Endothelial cell of umbilical vein (primary cell): Measurements from ENCODE around the gene OPA1. TPM values are rescaled to one million over a fixed set of nuclear protein-coding genes. Genes with fewer than 3 reads are reported as not detected.

Experiments used
- BruUV-seq: library from RNA; stranded (reverse); fragments of 400-500 nt; replicated peaks from 2 replicates; lab custom pipeline; 2021; lab: Mats Ljungman, UMichigan
- CTCF ChIA-PET: fragments of 300-600, 350-600 bp; sonication (Branson Sonifier 250); formaldehyde crosslinking; loops from one replicate; lab custom pipeline; 2021; ENCODE audit warnings: antibody characterized with exemption, inconsistent platforms; lab: Charles Lee
- POLR2A ChIA-PET: fragments of 300-600, 350-600 bp; sonication (Branson Sonifier 250); formaldehyde crosslinking; loops from one replicate; lab custom pipeline; 2021; ENCODE audit warnings: antibody characterized with exemption, inconsistent platforms; lab: Charles Lee
- DNase-seq: peaks from one replicate; pipeline ENCODE4 v3.0.0-alpha.2; 2011; ENCODE audit warnings: low read depth, low spot score
- FAIRE-seq: peaks from 2 replicates; lab custom pipeline; 2011; peaks lifted over from hg19 to GRCh38; lab: Jason Lieb, UNC
- H2AFZ ChIP-seq: 2 replicates; pipeline ENCODE4 v1.6.0; 2012; ENCODE audit warnings: low read depth, low read length, control low read depth, inconsistent platforms
- H3K27ac ChIP-seq: 2 replicates; pipeline ENCODE4 v1.5.1; 2011; ENCODE audit warnings: low read depth, mild to moderate bottlenecking, control low read depth, low read length, moderate library complexity; ENCODE audit not compliant: insufficient read depth
- H3K27me3 ChIP-seq, 2 experiments: 2 replicates each; pipeline versions ENCODE4 v1.6.0 to v1.6.1; 2011; ENCODE audit warnings: low read length in 2 of 2, mixed read lengths in 1 of 2; ENCODE audit not compliant: control insufficient read depth in 2 of 2, insufficient read depth in 2 of 2
- H3K36me3 ChIP-seq, 2 experiments: 2 replicates in 1 of 2; 3 replicates in 1 of 2; pipeline ENCODE4 v1.5.1; 2011; ENCODE audit warnings: low read length in 2 of 2, mild to moderate bottlenecking in 1 of 2, moderate library complexity in 1 of 2; ENCODE audit not compliant: control insufficient read depth in 2 of 2, insufficient read depth in 2 of 2; ENCODE audit errors: extremely low read depth in 1 of 2
- H3K4me1 ChIP-seq: 3 replicates; pipeline ENCODE4 v1.5.1; 2011; ENCODE audit warnings: mild to moderate bottlenecking, low read length; ENCODE audit not compliant: control insufficient read depth, insufficient read depth; ENCODE audit errors: extremely low read depth
- H3K4me2 ChIP-seq: 2 replicates; pipeline ENCODE4 v1.6.1; 2011; ENCODE audit warnings: low read length, control low read depth, mixed read lengths; ENCODE audit not compliant: insufficient read depth
- H3K4me3 ChIP-seq, 3 experiments: fragments of 200-600 bp in 1 of 3; sonication (generic), shearing (Covaris generic) in 1 of 3; replicated peaks in 1 of 3; 2 replicates each; pipeline ENCODE4 v1.5.1; 2011 to 2016; ENCODE audit warnings: control low read depth in 3 of 3, low read length in 3 of 3, mild to moderate bottlenecking in 2 of 3, inconsistent platforms in 1 of 3, low read depth in 1 of 3, moderate library complexity in 1 of 3; ENCODE audit not compliant: insufficient read depth in 1 of 3
- H3K79me2 ChIP-seq: 2 replicates; pipeline ENCODE4 v1.6.0; 2012; ENCODE audit warnings: low read length, inconsistent platforms; ENCODE audit not compliant: control insufficient read depth, insufficient read depth
- H3K9ac ChIP-seq: replicated peaks from 2 replicates; pipeline ENCODE3; 2011; ENCODE audit warnings: low read length, control low read depth; ENCODE audit not compliant: insufficient read depth; ENCODE audit errors: extremely low read depth
- H3K9me1 ChIP-seq: replicated peaks from 3 replicates; pipeline ENCODE4 v1.6.0; 2011; ENCODE audit warnings: mild to moderate bottlenecking, low read length; ENCODE audit not compliant: control insufficient read depth, insufficient read depth; ENCODE audit errors: extremely low read depth
- H3K9me3 ChIP-seq: replicated peaks from 2 replicates; pipeline ENCODE4 v1.5.1; 2012; ENCODE audit warnings: low read length, inconsistent platforms; ENCODE audit not compliant: control insufficient read depth, insufficient read depth
- H4K20me1 ChIP-seq: replicated peaks from 2 replicates; pipeline ENCODE3; 2011; ENCODE audit warnings: mild to moderate bottlenecking, low read length; ENCODE audit not compliant: control insufficient read depth, insufficient read depth; ENCODE audit errors: extremely low read depth
- CTCF ChIP-seq, 2 donors: IDR thresholded peaks; 1 replicate in 1 of 2; 2 replicates in 1 of 2; pipeline ENCODE4 v1.5.1; 2011; ENCODE audit warnings: low read length in 2 of 2, mild to moderate bottlenecking in 2 of 2, moderate library complexity in 2 of 2, control low read depth in 1 of 2, inconsistent platforms in 1 of 2, low read depth in 1 of 2; ENCODE audit not compliant: insufficient read depth in 1 of 2; ENCODE audit errors: extremely low read depth in 1 of 2
- EZH2 ChIP-seq: IDR thresholded peaks from 2 replicates; pipeline ENCODE4 v1.6.1; 2012; ENCODE audit warnings: borderline replicate concordance, low read depth, mild to moderate bottlenecking, moderate library complexity, low read length, inconsistent platforms; ENCODE audit not compliant: severe bottlenecking
- FOS ChIP-seq: IDR thresholded peaks from 2 replicates; pipeline ENCODE4 v1.6.1; 2011; ENCODE audit warnings: mild to moderate bottlenecking, low read length, moderate library complexity, borderline replicate concordance; ENCODE audit not compliant: insufficient read depth
- GATA2 ChIP-seq: IDR thresholded peaks from 2 replicates; pipeline ENCODE4 v1.7.0; 2011; ENCODE audit warnings: low read depth, mild to moderate bottlenecking, moderate library complexity, mixed read lengths, low read length; ENCODE audit not compliant: insufficient read length, insufficient read depth
- JUN ChIP-seq: IDR thresholded peaks from 2 replicates; pipeline ENCODE4 v1.6.1; 2011; ENCODE audit warnings: borderline replicate concordance, low read depth; ENCODE audit not compliant: insufficient read length, insufficient read depth
- MAX ChIP-seq: IDR thresholded peaks from 2 replicates; pipeline ENCODE4 v1.6.1; 2011; ENCODE audit not compliant: insufficient read depth, insufficient read length
- MYC ChIP-seq: IDR thresholded peaks from one replicate; pipeline ENCODE4 v1.6.1; 2011; ENCODE audit warnings: mild to moderate bottlenecking, low read depth, low read length
- POLR2A ChIP-seq: IDR thresholded peaks from 2 replicates; pipeline ENCODE4 v1.6.1; 2012; ENCODE audit warnings: low read depth, mild to moderate bottlenecking, control low read depth, low read length
- POLR2AphosphoS5 ChIP-seq: IDR thresholded peaks from 2 replicates; pipeline ENCODE4 v1.6.1; 2012; ENCODE audit warnings: low read depth, mild to moderate bottlenecking, control low read depth, low read length, moderate library complexity; ENCODE audit not compliant: insufficient read depth
- dilution Hi-C: fragments of 300-500 bp; cut with MboI; formaldehyde crosslinking; loops from one replicate; pipeline ENCODE4 v1.15.0; 2019; ENCODE audit warnings: low sequenced_read_pairs; ENCODE audit not compliant: extremely low pct_ligation_motif_present
- intact Hi-C: fragments of 100-400 bp; cut with micrococcal nuclease; formaldehyde crosslinking; loops from one replicate; pipeline ENCODE4 v1.10.0; 2022
- polyA plus RNA-seq, 4 experiments: library from polyadenylated mRNA; depleted of rRNA in 3 of 4; stranded (reverse) in 3 of 4; unstranded in 1 of 4; fragments of >200 nt; gene quantifications; 2 replicates each; pipeline versions ENCODE4 v1.2.1 to v1.2.3, GENCODE V29; 2011 to 2012; ENCODE audit warnings: missing spikeins in 1 of 4
- total RNA-seq: library from RNA; stranded (reverse); gene quantifications from 2 replicates; pipeline ENCODE4 v1.2.3, GENCODE V29; 2021

OPA1 gene
- total and polyA plus RNA-seq, 2 donors (not counting 3 experiments of a cell fraction or from before 2014, with no cell fraction given), result 10.0 to 62.0 TPM

- H4K20me1 ChIP-seq, result no peaks in the 10 kb centered on the region
- no peaks in the 10 kb centered on the region for H3K9me1 ChIP-seq
- H3K4me1 ChIP-seq, result no peaks in the 10 kb centered on the region
- TF ChIP-seq CTCF (IDR thresholded peaks at IDR 0.05; ENCODE audit: extremely low read depth in 1 of 2, insufficient read depth in 1 of 2, low read depth in 1 of 2, low read length in 2 of 2) (no peak), GATA2 (no peak), POLR2A (no peak), EZH2 (no peak), MYC (no peak), FOS (no peak), MAX (no peak), POLR2AphosphoS5 (no peak), JUN (no peak)
- H3K27me3 ChIP-seq, result peaks cover 5 to 12% of the 10 kb centered on the region in 2 experiments
- no peak for DNase-seq
- no peaks in the 10 kb centered on the region for H3K79me2 ChIP-seq
- dilution Hi-C loops (no loop called here), intact Hi-C loops (no loop called here)
- no peaks in the 10 kb centered on the region for H3K36me3 ChIP-seq
- CTCF ChIA-PET, result no interaction called here
- no peak overlapping the region for H3K9ac ChIP-seq
- no peak overlapping the region for H3K27ac ChIP-seq
- no peaks in the 10 kb centered on the region for H3K9me3 ChIP-seq
- no peak overlapping the region for H3K4me2 ChIP-seq
- POLR2A ChIA-PET, result no interaction called here
- H3K4me3 ChIP-seq, result no peak overlapping the region
- BruUV-seq, result no TSS peak
- FAIRE-seq, result no peak
- H2AFZ ChIP-seq, result no peak overlapping the region
These were observed 129.6 kb downstream of the OPA1 start for GRCh38 chr3:193722566-193722965.
